Keratinocyte (primary cell): ENCODE measurements around the gene FILIP1. TPM values are rescaled to one million over a fixed set of nuclear protein-coding genes. Genes with fewer than 3 reads are reported as not detected.

ENCODE experiments used
- DNase-seq: peaks from one replicate; pipeline ENCODE4 v3.0.0-alpha.2; 2011; ENCODE audit warnings: low read depth, missing footprints, low spot score
- FAIRE-seq: peaks from 2 replicates; lab custom pipeline; 2011; peaks lifted over from hg19 to GRCh38; lab: Jason Lieb, UNC
- H2AFZ ChIP-seq: 2 replicates; pipeline ENCODE4 v1.6.0; 2012; ENCODE audit warnings: low read length, control low read depth, inconsistent platforms; ENCODE audit not compliant: control insufficient read depth
- H3K27ac ChIP-seq: 2 replicates; pipeline ENCODE4 v1.5.1; 2011; ENCODE audit warnings: low read length; ENCODE audit not compliant: control insufficient read depth, insufficient read depth
- H3K27me3 ChIP-seq: 3 replicates; pipeline ENCODE4 v1.6.0; 2011; ENCODE audit warnings: low read length; ENCODE audit not compliant: control insufficient read depth, insufficient read depth; ENCODE audit errors: extremely low read depth
- H3K36me3 ChIP-seq, 2 experiments: 2 replicates in 1 of 2; 3 replicates in 1 of 2; pipeline ENCODE4 v1.5.1; 2011; ENCODE audit warnings: low read length in 2 of 2, mild to moderate bottlenecking in 1 of 2; ENCODE audit not compliant: control insufficient read depth in 2 of 2, insufficient read depth in 2 of 2; ENCODE audit errors: extremely low read depth in 1 of 2
- H3K4me1 ChIP-seq: 3 replicates; pipeline ENCODE4 v1.5.1; 2011; ENCODE audit warnings: low read length; ENCODE audit not compliant: control insufficient read depth, insufficient read depth; ENCODE audit errors: extremely low read depth
- H3K4me2 ChIP-seq: 3 replicates; pipeline ENCODE4 v1.6.0; 2011; ENCODE audit warnings: low read depth, low read length; ENCODE audit not compliant: control insufficient read depth, insufficient read depth; ENCODE audit errors: extremely low read depth
- H3K4me3 ChIP-seq, 3 experiments: fragments of 200-600 bp in 1 of 3; sonication (generic) in 1 of 3; 2 replicates in 2 of 3; 3 replicates in 1 of 3; pipeline ENCODE4 v1.5.1; 2011 to 2016; ENCODE audit warnings: low read length in 3 of 3, mild to moderate bottlenecking in 3 of 3, control low read depth in 2 of 3, inconsistent platforms in 1 of 3, low read depth in 1 of 3, mixed read lengths in 1 of 3, mixed run types in 1 of 3, moderate library complexity in 1 of 3; ENCODE audit not compliant: control insufficient read depth in 2 of 3, insufficient read depth in 2 of 3; ENCODE audit errors: extremely low read depth in 1 of 3
- H3K79me2 ChIP-seq: 2 replicates; pipeline ENCODE4 v1.6.0; 2012; ENCODE audit warnings: low read length; ENCODE audit not compliant: control insufficient read depth, insufficient read depth
- H3K9ac ChIP-seq: 3 replicates; pipeline ENCODE4 v1.6.0; 2011; ENCODE audit warnings: low read length; ENCODE audit not compliant: control insufficient read depth, insufficient read depth; ENCODE audit errors: extremely low read depth
- H3K9me1 ChIP-seq: 3 replicates; pipeline ENCODE4 v1.6.0; 2011; ENCODE audit warnings: low read length; ENCODE audit not compliant: control insufficient read depth, insufficient read depth; ENCODE audit errors: extremely low read depth
- H3K9me3 ChIP-seq: 2 replicates; pipeline ENCODE4 v1.5.1; 2012; ENCODE audit warnings: low read depth, low read length; ENCODE audit not compliant: control insufficient read depth
- H4K20me1 ChIP-seq: 3 replicates; pipeline ENCODE4 v1.6.0; 2011; ENCODE audit warnings: low read length; ENCODE audit not compliant: control insufficient read depth, insufficient read depth; ENCODE audit errors: extremely low read depth
- CTCF ChIP-seq, 3 experiments: IDR thresholded peaks in 1 of 3; conservative IDR thresholded peaks in 1 of 3; optimal IDR thresholded peaks in 1 of 3; 2 replicates in 2 of 3; 3 replicates in 1 of 3; pipeline versions ENCODE3 to v1.5.1; 2011; ENCODE audit warnings: low read length in 3 of 3, mild to moderate bottlenecking in 3 of 3, moderate library complexity in 2 of 3, control low read depth in 1 of 3, inconsistent platforms in 1 of 3; ENCODE audit not compliant: insufficient read depth in 2 of 3; ENCODE audit errors: extremely low read depth in 1 of 3
- EZH2 ChIP-seq: IDR thresholded peaks from one replicate; pipeline ENCODE4 v1.6.1; 2012; ENCODE audit warnings: inconsistent platforms, mild to moderate bottlenecking, low read length, moderate library complexity
- dilution Hi-C: fragments of 300-500 bp; cut with MboI; formaldehyde crosslinking; loops from one replicate; pipeline ENCODE4 v1.7.0; 2020; ENCODE audit warnings: low sequenced_read_pairs; ENCODE audit not compliant: extremely low pct_ligation_motif_present
- polyA plus RNA-seq, 5 experiments: library from polyadenylated mRNA; depleted of rRNA in 3 of 5; stranded (reverse) in 3 of 5; stranded (forward) in 1 of 5; unstranded in 1 of 5; fragments of >200 nt; gene quantifications; 1 replicate in 1 of 5; 2 replicates in 3 of 5; 3 replicates in 1 of 5; pipeline versions ENCODE4 v1.2.1 to v1.2.3, GENCODE V29; 2011 to 2012; ENCODE audit warnings: missing spikeins in 2 of 5, low read depth in 1 of 5, low replicate concordance in 1 of 5

FILIP1 gene
- polyA plus RNA-seq, 1 donor (not counting 4 experiments of a cell fraction or from before 2014, with no cell fraction given): 0.01 TPM

- no peak overlapping the region for H3K4me2 ChIP-seq
- FAIRE-seq (no peak), DNase-seq (no peak)
- no peaks in the 10 kb centered on the region for H3K9me3 ChIP-seq
- H4K20me1 ChIP-seq: no peaks in the 10 kb centered on the region
- no peaks in the 10 kb centered on the region for H3K79me2 ChIP-seq
- no peaks in the 10 kb centered on the region for H3K9me1 ChIP-seq
- TF ChIP-seq CTCF (optimal IDR thresholded peaks at IDR 0.05 in 1 of 3, IDR thresholded peaks at IDR 0.05 in 1 of 3, conservative IDR thresholded peaks at IDR 0.05 in 1 of 3; ENCODE audit: extremely low read depth in 1 of 3, insufficient read depth in 2 of 3, low read length in 3 of 3) (no peak), EZH2 (no peak)
- H3K27me3 ChIP-seq: peaks cover 9% of the 10 kb centered on the region
- no peaks in the 10 kb centered on the region for H3K36me3 ChIP-seq
- no peaks in the 10 kb centered on the region for H3K4me1 ChIP-seq
- dilution Hi-C loops: no loop called here
- H2AFZ ChIP-seq: no peak overlapping the region
- H3K27ac ChIP-seq: no peak overlapping the region
- no peak overlapping the region for H3K9ac ChIP-seq
- H3K4me3 ChIP-seq: no peak overlapping the region
These were observed 177.6 kb downstream of the FILIP1 start for GRCh38 chr6:75315978-75316377.

DNA sequence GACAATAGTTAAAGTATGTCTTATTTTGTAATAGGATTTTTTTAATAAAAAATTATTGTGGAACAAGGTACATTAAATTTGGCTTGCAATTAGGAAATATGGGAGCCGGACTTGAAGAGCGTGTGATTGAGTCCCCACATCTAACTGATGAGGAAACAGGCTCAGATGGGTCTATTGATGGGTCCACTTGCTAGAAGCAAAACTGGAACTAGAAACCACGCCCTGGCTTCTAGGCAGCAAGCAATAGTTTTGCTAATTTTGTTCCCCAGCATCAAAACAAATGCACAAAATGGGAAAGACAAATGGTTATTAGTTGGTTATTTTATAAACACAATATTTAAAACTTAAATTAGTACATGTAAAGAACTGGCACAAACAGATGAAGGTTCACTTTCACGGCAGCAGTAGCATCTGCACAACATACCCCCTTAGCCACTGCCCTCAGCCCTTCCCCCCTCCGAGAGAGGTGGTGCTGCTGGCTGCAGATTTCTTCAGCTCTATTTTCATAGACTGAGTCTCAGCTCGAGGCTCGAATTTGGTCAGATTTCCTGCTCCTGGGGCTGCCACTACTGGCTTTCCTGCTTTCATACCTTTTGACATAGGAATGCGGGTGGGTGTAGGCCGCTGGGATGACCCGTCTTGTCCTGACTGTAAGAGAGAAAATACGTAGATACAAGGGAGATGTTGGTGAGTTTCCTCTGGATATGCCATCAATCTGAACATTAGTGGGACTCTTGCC lies 185.2 kb downstream of the FILIP1 start:
- dilution Hi-C loops: no loop called here
- H3K4me3 ChIP-seq: no peak overlapping the region
- TF ChIP-seq EZH2 (no peak), CTCF (optimal IDR thresholded peaks at IDR 0.05 in 1 of 3, IDR thresholded peaks at IDR 0.05 in 1 of 3, conservative IDR thresholded peaks at IDR 0.05 in 1 of 3; ENCODE audit: extremely low read depth in 1 of 3, insufficient read depth in 2 of 3, low read length in 3 of 3) (no peak)
- no peaks in the 10 kb centered on the region for H3K4me1 ChIP-seq
- H3K79me2 ChIP-seq: no peaks in the 10 kb centered on the region
- no peak overlapping the region for H3K4me2 ChIP-seq
- no peaks in the 10 kb centered on the region for H3K9me1 ChIP-seq
- H4K20me1 ChIP-seq: no peaks in the 10 kb centered on the region
- H3K27ac ChIP-seq: no peak overlapping the region
- no peak overlapping the region for H3K9ac ChIP-seq
- peaks cover 2% of the 10 kb centered on the region for H3K27me3 ChIP-seq
- FAIRE-seq (no peak), DNase-seq (no peak)
- H3K36me3 ChIP-seq: no peaks in the 10 kb centered on the region
- no peak overlapping the region for H2AFZ ChIP-seq
- no peaks in the 10 kb centered on the region for H3K9me3 ChIP-seq
